ENCODE data around the gene POU2AF1. TPM values are rescaled to one million over a fixed set of nuclear protein-coding genes. Genes with fewer than 3 reads are reported as not detected.

POU2AF1 gene
- total and polyA plus RNA-seq, 12 donors, result 0.03 to 1.7 (median 0.55) TPM; not detected in 6

GRCh38 chr11:111426617-111427016 is 47.5 kb upstream of the POU2AF1 start:
- no peak overlapping the region for H3K27ac ChIP-seq
- intact Hi-C loops (cut with DNase I), result loop anchor here (5.0 to 10.0 kb wide), 3 partner anchors 62 to 144 kb away; partner anchors contain the start of gene POU2AF3 (in 1 of the 2)

DNA sequence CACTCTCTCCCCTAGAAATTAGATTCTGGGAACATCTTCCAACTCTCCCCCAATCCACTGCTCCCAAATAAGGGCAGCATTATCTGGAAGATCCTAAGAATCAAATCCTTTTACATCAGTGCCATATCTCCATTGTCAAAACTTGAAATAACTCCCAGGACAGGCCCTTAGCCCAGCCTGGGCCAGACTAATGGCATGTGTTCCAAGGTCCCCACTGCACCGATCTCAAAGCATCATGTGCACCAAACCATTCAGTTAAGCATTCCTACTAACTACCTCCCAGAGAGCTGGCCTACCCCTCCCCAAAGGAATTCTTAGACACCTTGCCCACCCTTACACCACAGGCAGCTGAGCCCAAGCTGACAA is 44.2 kb upstream of the POU2AF1 start:
- intact Hi-C loops (cut with DNase I), result loop anchor here in 1 of 2 donors (2.0 to 10.0 kb wide), 2 partner anchors 58 to 140 kb away; no protein-coding TSS in a partner anchor
- Histone ChIP-seq H3K27me3 (no peaks in the 10 kb centered on the region), H3K36me3 (replicated peaks in 1 of 2) (no peaks in the 10 kb centered on the region), H3K9me3 (replicated peaks in 1 of 3) (no peaks in the 10 kb centered on the region), H3K4me3 (no peak overlapping the region), H3K27ac (no peak overlapping the region), H3K4me1 (replicated peaks in 1 of 2) (no peaks in the 10 kb centered on the region)
- WGBS, 4 donors, result 52 to 71% (median 60%) methylated on average over 1 of the region's 1 CpG
- no peak for DNase-seq
- no peak for TF ChIP-seq POLR2A (IDR thresholded peaks at IDR 0.05)
- TF ChIP-seq, protein P1, sequence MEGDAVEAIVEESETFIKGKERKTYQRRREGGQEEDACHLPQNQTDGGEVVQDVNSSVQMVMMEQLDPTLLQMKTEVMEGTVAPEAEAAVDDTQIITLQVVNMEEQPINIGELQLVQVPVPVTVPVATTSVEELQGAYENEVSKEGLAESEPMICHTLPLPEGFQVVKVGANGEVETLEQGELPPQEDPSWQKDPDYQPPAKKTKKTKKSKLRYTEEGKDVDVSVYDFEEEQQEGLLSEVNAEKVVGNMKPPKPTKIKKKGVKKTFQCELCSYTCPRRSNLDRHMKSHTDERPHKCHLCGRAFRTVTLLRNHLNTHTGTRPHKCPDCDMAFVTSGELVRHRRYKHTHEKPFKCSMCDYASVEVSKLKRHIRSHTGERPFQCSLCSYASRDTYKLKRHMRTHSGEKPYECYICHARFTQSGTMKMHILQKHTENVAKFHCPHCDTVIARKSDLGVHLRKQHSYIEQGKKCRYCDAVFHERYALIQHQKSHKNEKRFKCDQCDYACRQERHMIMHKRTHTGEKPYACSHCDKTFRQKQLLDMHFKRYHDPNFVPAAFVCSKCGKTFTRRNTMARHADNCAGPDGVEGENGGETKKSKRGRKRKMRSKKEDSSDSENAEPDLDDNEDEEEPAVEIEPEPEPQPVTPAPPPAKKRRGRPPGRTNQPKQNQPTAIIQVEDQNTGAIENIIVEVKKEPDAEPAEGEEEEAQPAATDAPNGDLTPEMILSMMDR (IDR thresholded peaks at IDR 0.05), result no peak

More at GRCh38 chr11:111426617-111427016, 47.5 kb upstream of the POU2AF1 start:
- H3K9me3 ChIP-seq (replicated peaks in 1 of 3), result no peaks in the 10 kb centered on the region
- 91 to 100% (median 96%) methylated on average over 5 to 6 of the region's 6 CpGs for WGBS, 4 donors
- no peak for DNase-seq
- H3K27me3 ChIP-seq, result no peaks in the 10 kb centered on the region
- no peaks in the 10 kb centered on the region for H3K4me1 ChIP-seq (replicated peaks in 1 of 2)
- no peak overlapping the region for H3K4me3 ChIP-seq
- TF ChIP-seq, protein P1 (IDR thresholded peaks at IDR 0.05), result no peak
- TF ChIP-seq POLR2A (IDR thresholded peaks at IDR 0.05), result no peak
- H3K36me3 ChIP-seq (replicated peaks in 1 of 2), result no peaks in the 10 kb centered on the region

GRCh38 chr11:111422494-111423249 is 43.6 kb upstream of the POU2AF1 start:
- peak; percentile 53 to 71 (median 62) for DNase-seq
- WGBS, 4 donors, result 40 to 68% (median 45%) methylated on average over 9 to 12 of the region's 12 CpGs

DNA sequence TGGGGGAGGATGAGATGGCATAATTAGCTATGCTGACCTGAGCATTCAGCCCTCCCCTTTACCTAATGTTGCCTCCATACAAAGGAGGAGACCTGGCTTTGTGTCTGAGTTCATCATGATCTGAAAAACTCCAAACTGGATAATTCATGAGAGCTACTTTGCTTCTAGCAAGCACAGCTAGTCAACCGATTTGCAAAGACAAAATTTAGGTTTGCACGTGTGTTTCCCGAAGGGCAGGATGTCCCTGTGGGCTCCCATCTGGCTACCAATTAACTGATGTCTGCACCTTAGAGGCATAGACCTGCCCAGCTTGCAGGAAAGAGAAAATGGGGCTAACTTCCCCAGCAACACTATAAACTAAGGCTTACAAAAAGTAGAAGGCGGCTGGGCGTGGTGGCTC is 42.2 kb upstream of the POU2AF1 start:
- no peaks in the 10 kb centered on the region for H3K9me3 ChIP-seq (replicated peaks in 1 of 3)

More at GRCh38 chr11:111422494-111423249, 43.6 kb upstream of the POU2AF1 start:
- intact Hi-C loops (cut with DNase I), result loop anchor here in 1 of 2 donors (2.0 to 10.0 kb wide), 2 partner anchors 58 to 140 kb away; no protein-coding TSS in a partner anchor
- no peak overlapping the region for H3K27ac ChIP-seq
- no peaks in the 10 kb centered on the region for H3K27me3 ChIP-seq
- H3K9me3 ChIP-seq (replicated peaks in 1 of 3), result no peaks in the 10 kb centered on the region
- H3K36me3 ChIP-seq (replicated peaks in 1 of 2), result no peaks in the 10 kb centered on the region
- TF ChIP-seq, protein P1 (IDR thresholded peaks at IDR 0.05), result peak; percentile 53 to 78 (median 74)
- no peak for TF ChIP-seq POLR2A (IDR thresholded peaks at IDR 0.05)
- no peak overlapping the region for H3K4me3 ChIP-seq
- no peaks in the 10 kb centered on the region for H3K4me1 ChIP-seq (replicated peaks in 1 of 2)

More for the DNA sequence above, 42.2 kb upstream of the POU2AF1 start:
- Histone ChIP-seq H3K27me3 (no peaks in the 10 kb centered on the region), H3K4me3 (no peak overlapping the region), H3K36me3 (replicated peaks in 1 of 2) (no peaks in the 10 kb centered on the region), H3K4me1 (replicated peaks in 1 of 2) (no peaks in the 10 kb centered on the region), H3K27ac (no peak overlapping the region)
- no peak for DNase-seq
- intact Hi-C loops (cut with DNase I), result loop anchor here in 1 of 2 donors (10.0 kb wide), 1 partner anchor 56 kb away; no protein-coding TSS in a partner anchor
- no peak for TF ChIP-seq POLR2A (IDR thresholded peaks at IDR 0.05)
- TF ChIP-seq, protein P1 (IDR thresholded peaks at IDR 0.05), result no peak
- 92 to 96% (median 94%) methylated on average over 5 of the region's 5 CpGs for WGBS, 4 donors

Measured in adrenal gland (tissue), 12 donors.